GM15510 (cell line): ENCODE results near the gene SETBP1.

Source experiments
- POLR2A ChIP-seq: IDR thresholded peaks from 3 replicates; pipeline ENCODE4 v1.6.1; 2011; ENCODE audit warnings: borderline replicate concordance; ENCODE audit not compliant: insufficient read length; ENCODE audit errors: extremely low read depth

SETBP1 gene

GRCh38 chr18:44771956-44772917, 91.5 kb downstream of the SETBP1 start:
- TF ChIP-seq POLR2A = no peak

- no peak for TF ChIP-seq POLR2A
These were observed 93.0 kb downstream of the SETBP1 start for GRCh38 chr18:44773640-44774155.

GRCh38 chr18:44774191-44774590, 93.5 kb downstream of the SETBP1 start:
- TF ChIP-seq POLR2A = no peak

- TF ChIP-seq POLR2A = no peak
These were observed 96.9 kb downstream of the SETBP1 start for GRCh38 chr18:44777457-44778192.

GRCh38 chr18:44778788-44779187, 98.1 kb downstream of the SETBP1 start:
- no peak for TF ChIP-seq POLR2A

GRCh38 chr18:44779753-44780292, 99.1 kb downstream of the SETBP1 start:
- no peak for TF ChIP-seq POLR2A

GRCh38 chr18:44781886-44782285, 101.2 kb downstream of the SETBP1 start:
- no peak for TF ChIP-seq POLR2A

GRCh38 chr18:44782617-44783016, 101.9 kb downstream of the SETBP1 start:
- no peak for TF ChIP-seq POLR2A

- TF ChIP-seq POLR2A = no peak
These were observed 102.7 kb downstream of the SETBP1 start for GRCh38 chr18:44783371-44783770.

GRCh38 chr18:44786257-44786656, 105.6 kb downstream of the SETBP1 start:
- TF ChIP-seq POLR2A = no peak

GRCh38 chr18:44786688-44787087, 106.0 kb downstream of the SETBP1 start:
- TF ChIP-seq POLR2A = no peak

GRCh38 chr18:44788334-44788733, 107.6 kb downstream of the SETBP1 start:
- no peak for TF ChIP-seq POLR2A

- no peak for TF ChIP-seq POLR2A
These were observed 109.0 kb downstream of the SETBP1 start for GRCh38 chr18:44789710-44790109.

GRCh38 chr18:44790860-44791259, 110.2 kb downstream of the SETBP1 start:
- TF ChIP-seq POLR2A = no peak

- TF ChIP-seq POLR2A = no peak
These were observed 110.8 kb downstream of the SETBP1 start for GRCh38 chr18:44791520-44791919.
